ENCODE measurements around the gene AADACL4.

DNA sequence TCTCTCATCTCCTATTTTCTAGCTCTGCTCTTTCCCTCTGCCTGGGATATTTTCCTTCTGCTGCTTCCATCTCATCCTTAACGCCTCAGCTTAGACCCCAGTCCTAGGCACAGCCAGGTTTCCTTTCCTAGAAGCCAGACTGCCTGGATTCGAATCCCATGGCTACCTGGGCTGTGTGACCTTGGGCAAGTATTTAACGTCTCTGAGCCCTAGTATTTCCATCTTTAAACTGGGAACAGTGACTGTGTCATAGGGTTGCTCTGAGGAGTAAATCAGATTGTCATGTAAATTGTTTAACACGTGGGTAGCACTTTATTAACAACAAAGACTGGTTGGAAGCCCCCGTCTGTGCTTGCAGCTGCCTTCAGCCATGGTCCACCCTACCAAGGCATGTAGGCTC lies 44.2 kb upstream of the AADACL4 start:
- TF ChIP-seq, protein P1, sequence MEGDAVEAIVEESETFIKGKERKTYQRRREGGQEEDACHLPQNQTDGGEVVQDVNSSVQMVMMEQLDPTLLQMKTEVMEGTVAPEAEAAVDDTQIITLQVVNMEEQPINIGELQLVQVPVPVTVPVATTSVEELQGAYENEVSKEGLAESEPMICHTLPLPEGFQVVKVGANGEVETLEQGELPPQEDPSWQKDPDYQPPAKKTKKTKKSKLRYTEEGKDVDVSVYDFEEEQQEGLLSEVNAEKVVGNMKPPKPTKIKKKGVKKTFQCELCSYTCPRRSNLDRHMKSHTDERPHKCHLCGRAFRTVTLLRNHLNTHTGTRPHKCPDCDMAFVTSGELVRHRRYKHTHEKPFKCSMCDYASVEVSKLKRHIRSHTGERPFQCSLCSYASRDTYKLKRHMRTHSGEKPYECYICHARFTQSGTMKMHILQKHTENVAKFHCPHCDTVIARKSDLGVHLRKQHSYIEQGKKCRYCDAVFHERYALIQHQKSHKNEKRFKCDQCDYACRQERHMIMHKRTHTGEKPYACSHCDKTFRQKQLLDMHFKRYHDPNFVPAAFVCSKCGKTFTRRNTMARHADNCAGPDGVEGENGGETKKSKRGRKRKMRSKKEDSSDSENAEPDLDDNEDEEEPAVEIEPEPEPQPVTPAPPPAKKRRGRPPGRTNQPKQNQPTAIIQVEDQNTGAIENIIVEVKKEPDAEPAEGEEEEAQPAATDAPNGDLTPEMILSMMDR (optimal IDR thresholded peaks at IDR 0.05 in 1 of 3, IDR thresholded peaks at IDR 0.05 in 1 of 3, conservative IDR thresholded peaks at IDR 0.05 in 1 of 3; ENCODE audit: extremely low read depth in 1 of 3, insufficient read depth in 2 of 3, low read length in 3 of 3) = no peak
- no peak for TF ChIP-seq EZH2 (IDR thresholded peaks at IDR 0.05; ENCODE audit: low read length)

All from keratinocyte (primary cell).